Hepatocyte (in vitro differentiated cells): ENCODE measurements around the gene NOP56. TPM values are rescaled to one million over a fixed set of nuclear protein-coding genes. Genes with fewer than 3 reads are reported as not detected.

Source experiments
- DNase-seq: peaks from one replicate; pipeline ENCODE4 v3.0.0-alpha.2; 2016; ENCODE audit warnings: low spot score
- H2AFZ ChIP-seq: fragments of 200-600 bp; sonication (generic); 2 replicates; pipeline ENCODE4 v1.6.0; 2016; ENCODE audit warnings: antibody characterized with exemption, mild to moderate bottlenecking
- H3K27ac ChIP-seq: fragments of 200-600 bp; sonication (generic); 2 replicates; pipeline ENCODE4 v1.5.1; 2016; ENCODE audit warnings: mild to moderate bottlenecking
- H3K27me3 ChIP-seq: fragments of 200-600 bp; sonication (generic); 2 replicates; pipeline ENCODE4 v1.6.1; 2016
- H3K36me3 ChIP-seq: fragments of 200-600 bp; sonication (generic); replicated peaks from 2 replicates; pipeline ENCODE4 v1.5.1; 2016; ENCODE audit warnings: low read depth; ENCODE audit not compliant: insufficient read depth
- H3K4me1 ChIP-seq: fragments of 200-600 bp; sonication (generic); 2 replicates; pipeline ENCODE4 v1.5.1; 2016; ENCODE audit warnings: mild to moderate bottlenecking, moderate library complexity; ENCODE audit not compliant: insufficient read depth
- H3K4me2 ChIP-seq: fragments of 200-600 bp; sonication (generic); 2 replicates; pipeline ENCODE4 v1.6.0; 2016
- H3K4me3 ChIP-seq: fragments of 200-600 bp; sonication (generic); 2 replicates; pipeline ENCODE4 v1.5.1; 2016; ENCODE audit warnings: mild to moderate bottlenecking
- H3K79me2 ChIP-seq: fragments of 200-600 bp; sonication (generic); 2 replicates; pipeline ENCODE4 v1.6.0; 2017; ENCODE audit warnings: mild to moderate bottlenecking
- H3K9me2 ChIP-seq: fragments of 200-600 bp; sonication (generic); replicated peaks from 2 replicates; pipeline ENCODE4 v1.6.0; 2017; ENCODE audit warnings: mild to moderate bottlenecking; ENCODE audit not compliant: insufficient read depth
- H3K9me3 ChIP-seq: fragments of 200-600 bp; sonication (generic); 2 replicates; pipeline ENCODE4 v1.5.1; 2016; ENCODE audit warnings: low read depth, mild to moderate bottlenecking
- H4K20me1 ChIP-seq: fragments of 200-600 bp; sonication (generic); 2 replicates; pipeline ENCODE4 v1.6.0; 2016; ENCODE audit warnings: mild to moderate bottlenecking; ENCODE audit not compliant: insufficient read depth, poor library complexity, severe bottlenecking
- CTCF ChIP-seq: fragments of 200-600 bp; sonication (generic); IDR thresholded peaks from 2 replicates; pipeline ENCODE4 v1.5.1; 2016; ENCODE audit warnings: antibody characterized with exemption, mild to moderate bottlenecking; ENCODE audit not compliant: poor library complexity
- EZH2 ChIP-seq: fragments of 200-600 bp; sonication (generic); IDR thresholded peaks from 2 replicates; pipeline ENCODE4 v1.6.1; 2016; ENCODE audit warnings: antibody characterized with exemption, mild to moderate bottlenecking, borderline replicate concordance
- EZH2phosphoT487 ChIP-seq: fragments of 200-600 bp; sonication (generic); IDR thresholded peaks from one replicate; pipeline ENCODE4 v1.6.1; 2018; ENCODE audit warnings: antibody characterized with exemption, mild to moderate bottlenecking, low read depth, moderate library complexity; ENCODE audit not compliant: unreplicated experiment, severe bottlenecking
- WGBS: methylation state at CpG from one replicate; pipeline ENCODE4 v1.1.6; 2016; ENCODE audit warnings: low lambda C conversion rate; ENCODE audit errors: missing lambda C conversion rate; 5-methylcytosine and 5-hydroxymethylcytosine counted together
- polyA plus RNA-seq: library from polyadenylated mRNA; unstranded; fragments of >200 nt; fragmentation: Nextera tagmentation; extraction: Ambion mirVana; gene quantifications from 2 replicates; pipeline ENCODE4 v1.2.1, GENCODE V29; 2016
- total RNA-seq: library from RNA; depleted of rRNA; stranded (reverse); fragments of >200 nt; gene quantifications from 2 replicates; pipeline ENCODE4 v1.2.3, GENCODE V29; 2014

The NOP56 gene
- total and polyA plus RNA-seq, 2 experiments from 2014 or later, result 102 to 192 TPM

GRCh38 chr20:2617099-2617714, 35.2 kb upstream of the NOP56 start:
- no peak overlapping the region for H3K4me3 ChIP-seq
- no peaks in the 10 kb centered on the region for H3K36me3 ChIP-seq
- 83% methylated on average over 16 of the region's 16 CpGs for WGBS
- no peaks in the 10 kb centered on the region for H3K9me3 ChIP-seq
- no peak overlapping the region for H2AFZ ChIP-seq
- no peak overlapping the region for H3K27ac ChIP-seq
- TF ChIP-seq EZH2phosphoT487 (no peak), EZH2 (no peak), CTCF (no peak)
- no peak for DNase-seq
- H3K4me1 ChIP-seq, result no peaks in the 10 kb centered on the region
- H3K79me2 ChIP-seq, result no peaks in the 10 kb centered on the region
- no peaks in the 10 kb centered on the region for H3K9me2 ChIP-seq
- no peaks in the 10 kb centered on the region for H4K20me1 ChIP-seq
- H3K4me2 ChIP-seq, result no peak overlapping the region
- H3K27me3 ChIP-seq, result peaks cover 7% of the 10 kb centered on the region

GRCh38 chr20:2618815-2619214, 33.6 kb upstream of the NOP56 start:
- Histone ChIP-seq H3K36me3 (no peaks in the 10 kb centered on the region), H3K9me2 (no peaks in the 10 kb centered on the region), H3K4me2 (no peak overlapping the region), H3K27me3 (peaks cover 7% of the 10 kb centered on the region), H3K4me1 (no peaks in the 10 kb centered on the region), H3K27ac (no peak overlapping the region), H4K20me1 (no peaks in the 10 kb centered on the region), H3K79me2 (no peaks in the 10 kb centered on the region), H3K9me3 (no peaks in the 10 kb centered on the region), H2AFZ (no peak overlapping the region), H3K4me3 (no peak overlapping the region)
- TF ChIP-seq CTCF, result no peak
- TF ChIP-seq EZH2, result no peak
- TF ChIP-seq EZH2phosphoT487, result no peak
- no peak for DNase-seq
- 77% methylated on average over 6 of the region's 6 CpGs for WGBS

- Histone ChIP-seq H3K4me1 (no peaks in the 10 kb centered on the region), H3K9me2 (no peaks in the 10 kb centered on the region), H3K27me3 (peaks cover 7% of the 10 kb centered on the region), H3K36me3 (no peaks in the 10 kb centered on the region), H3K4me3 (no peak overlapping the region), H3K27ac (no peak overlapping the region), H4K20me1 (no peaks in the 10 kb centered on the region), H3K9me3 (no peaks in the 10 kb centered on the region), H2AFZ (no peak overlapping the region), H3K4me2 (no peak overlapping the region), H3K79me2 (no peaks in the 10 kb centered on the region)
- WGBS, result 50% methylated on average over 2 of the region's 2 CpGs
- TF ChIP-seq EZH2 (no peak), CTCF (no peak), EZH2phosphoT487 (no peak)
- DNase-seq, result no peak
These were observed 33.1 kb upstream of the NOP56 start for GRCh38 chr20:2619337-2619736.
